Mesendoderm (in vitro differentiated cells): ENCODE results near the gene CHADL.

Experiments used
- DNase-seq: peaks from one replicate; pipeline ENCODE4 v3.0.0; 2013
- H2AK5ac ChIP-seq: 2 replicates; pipeline ENCODE4 v1.6.1; 2013; ENCODE audit warnings: low read length, inconsistent platforms
- H2BK120ac ChIP-seq: 2 replicates; pipeline ENCODE4 v1.6.1; 2013; ENCODE audit warnings: low read depth, mild to moderate bottlenecking, low read length, moderate library complexity, mixed read lengths
- H2BK15ac ChIP-seq: replicated peaks from 2 replicates; pipeline ENCODE4 v1.6.1; 2013; ENCODE audit warnings: low read depth, mild to moderate bottlenecking, moderate library complexity
- H2BK5ac ChIP-seq: 2 replicates; pipeline ENCODE4 v1.6.1; 2013; ENCODE audit warnings: low read length, inconsistent platforms
- H3K18ac ChIP-seq: 2 replicates; pipeline ENCODE4 v1.6.1; 2013; ENCODE audit warnings: mild to moderate bottlenecking, low read length, mixed read lengths
- H3K23ac ChIP-seq: one replicate; pipeline ENCODE4 v1.6.1; 2013; ENCODE audit warnings: low read length
- H3K27ac ChIP-seq: 2 replicates; pipeline ENCODE4 v1.5.1; 2013; ENCODE audit warnings: low read depth, mild to moderate bottlenecking, inconsistent platforms, low read length, moderate library complexity
- H3K27me3 ChIP-seq: 2 replicates; pipeline ENCODE4 v1.6.1; 2013; ENCODE audit warnings: low read length, control low read depth, mild to moderate bottlenecking, inconsistent platforms; ENCODE audit not compliant: insufficient read depth, poor library complexity
- H3K36me3 ChIP-seq: 2 replicates; pipeline ENCODE4 v1.6.1; 2013; ENCODE audit warnings: low read length, inconsistent platforms; ENCODE audit not compliant: control insufficient read depth, insufficient read depth
- H3K4ac ChIP-seq: one replicate; pipeline ENCODE4 v1.6.1; 2013; ENCODE audit warnings: low read depth, mild to moderate bottlenecking, low read length, moderate library complexity
- H3K4me1 ChIP-seq: 2 replicates; pipeline ENCODE4 v1.6.1; 2013; ENCODE audit warnings: low read depth, low read length, inconsistent platforms; ENCODE audit not compliant: control insufficient read depth
- H3K4me2 ChIP-seq: 2 replicates; pipeline ENCODE4 v1.6.1; 2013; ENCODE audit warnings: low read length
- H3K4me3 ChIP-seq: 2 replicates; pipeline ENCODE4 v1.5.1; 2013; ENCODE audit warnings: mild to moderate bottlenecking, low read length
- H3K56ac ChIP-seq: one replicate; pipeline ENCODE4 v1.6.1; 2013; ENCODE audit warnings: low read length
- H3K79me1 ChIP-seq: 2 replicates; pipeline ENCODE4 v1.6.1; 2013; ENCODE audit warnings: low read length, inconsistent platforms
- H3K79me2 ChIP-seq: 2 replicates; pipeline ENCODE4 v1.6.1; 2013; ENCODE audit warnings: mild to moderate bottlenecking, low read length; ENCODE audit not compliant: control insufficient read depth, insufficient read depth
- H3K9ac ChIP-seq: 2 replicates; pipeline ENCODE4 v1.6.1; 2013; ENCODE audit warnings: low read length, inconsistent platforms
- H4K5ac ChIP-seq: one replicate; pipeline ENCODE4 v1.6.1; 2013; ENCODE audit warnings: low read length
- H4K8ac ChIP-seq: one replicate; pipeline ENCODE4 v1.6.1; 2013; ENCODE audit warnings: low read depth, mild to moderate bottlenecking, control low read depth, low read length, moderate library complexity
- WGBS: extraction: QIAGEN DNeasy Blood & Tissue Kit; methylation state at CpG from one replicate; pipeline ENCODE4 v1.1.7; 2013; ENCODE audit warnings: low lambda C conversion rate, missing lambda C conversion rate; ENCODE audit not compliant: insufficient coverage; ENCODE audit errors: extremely low coverage; 5-methylcytosine and 5-hydroxymethylcytosine counted together

Gene CHADL

DNA sequence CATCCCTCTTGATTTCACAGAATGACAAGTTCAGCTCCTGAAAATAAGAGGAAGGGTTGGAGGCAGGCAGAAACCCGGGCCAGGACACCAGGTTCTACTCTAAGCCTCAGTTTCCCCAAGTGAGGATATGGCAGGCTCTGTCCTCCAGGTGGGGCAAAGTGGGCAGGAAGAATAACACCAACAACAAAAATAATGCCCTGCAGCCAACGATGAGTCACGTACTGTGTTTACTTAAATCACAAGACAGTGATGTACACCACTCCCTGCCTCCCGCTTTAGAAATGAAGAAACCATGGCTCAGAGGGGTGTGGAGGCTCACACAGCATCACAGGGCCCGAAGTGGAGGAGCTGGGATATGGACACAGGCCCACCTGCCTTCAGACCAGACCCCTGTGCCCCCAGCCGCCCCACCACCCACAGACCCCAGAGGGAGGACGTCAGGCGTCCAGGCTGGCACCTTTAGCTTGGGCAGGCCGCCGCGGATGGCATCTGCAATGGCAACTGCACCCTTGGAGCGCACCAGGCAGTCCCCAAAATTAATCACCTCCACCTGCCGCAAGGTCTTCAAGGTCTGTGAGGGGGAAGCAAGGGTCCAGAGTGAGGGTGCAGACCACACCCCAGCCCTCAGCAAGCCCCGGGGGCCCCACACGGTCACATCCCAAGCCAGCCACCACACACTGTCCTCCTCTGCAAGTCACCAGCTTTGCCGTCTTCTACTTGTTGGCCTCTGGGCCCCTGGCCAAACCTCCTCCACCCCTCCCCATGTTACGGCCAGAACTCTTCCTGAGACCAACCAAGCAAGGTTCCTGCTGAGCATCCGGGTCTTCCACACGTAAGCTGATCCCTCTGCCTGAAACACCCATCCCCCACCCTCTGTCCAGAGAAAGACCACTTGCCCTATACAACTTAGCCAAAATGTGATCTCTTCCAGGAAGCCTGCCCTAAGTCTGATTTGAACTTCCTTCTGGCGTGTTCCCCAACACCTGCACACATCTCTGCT lies 15.8 kb upstream of the CHADL start:
- Histone ChIP-seq H2AK5ac (no peak overlapping the region), H4K8ac (no peak overlapping the region), H2BK5ac (no peak overlapping the region), H3K9ac (no peak overlapping the region), H3K4me2 (no peak overlapping the region), H3K4me3 (no peak overlapping the region), H3K4me1 (peaks cover 2% of the 10 kb centered on the region), H3K27me3 (no peaks in the 10 kb centered on the region), H2BK120ac (no peak overlapping the region), H4K5ac (no peak overlapping the region), H3K18ac (no peak overlapping the region), H3K36me3 (peaks cover 34% of the 10 kb centered on the region), H3K56ac (no peak overlapping the region), H3K27ac (no peak overlapping the region), H2BK15ac (no peak overlapping the region), H3K23ac (no peak overlapping the region), H3K79me2 (no peaks in the 10 kb centered on the region), H3K79me1 (peaks cover 2% of the 10 kb centered on the region), H3K4ac (no peak overlapping the region)
- peak; percentile 50 for DNase-seq
- WGBS = no CpG with 5 or more reads among the region's 20 CpGs

DNA sequence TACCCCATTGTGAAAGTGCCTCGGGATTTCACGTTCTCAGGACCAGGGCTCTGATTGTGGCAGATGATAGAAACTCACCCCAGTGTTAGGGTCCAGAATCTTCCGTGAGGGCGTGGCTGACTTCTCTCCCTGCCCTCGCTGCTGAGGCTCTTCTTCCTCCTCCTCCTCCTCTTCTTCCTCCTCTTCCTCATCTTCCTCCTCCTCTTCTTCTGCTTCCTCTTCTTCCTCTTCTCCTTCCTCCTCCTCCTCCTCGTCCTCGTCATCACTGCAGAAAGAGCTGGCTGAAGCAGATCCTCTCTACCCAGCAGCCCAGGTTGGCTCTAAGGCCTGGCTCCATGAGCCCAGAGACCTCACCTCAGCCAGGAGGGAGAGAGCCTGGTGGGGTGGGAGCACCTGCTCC lies 13.5 kb upstream of the CHADL start:
- H3K36me3 ChIP-seq = peaks cover 42% of the 10 kb centered on the region

DNA sequence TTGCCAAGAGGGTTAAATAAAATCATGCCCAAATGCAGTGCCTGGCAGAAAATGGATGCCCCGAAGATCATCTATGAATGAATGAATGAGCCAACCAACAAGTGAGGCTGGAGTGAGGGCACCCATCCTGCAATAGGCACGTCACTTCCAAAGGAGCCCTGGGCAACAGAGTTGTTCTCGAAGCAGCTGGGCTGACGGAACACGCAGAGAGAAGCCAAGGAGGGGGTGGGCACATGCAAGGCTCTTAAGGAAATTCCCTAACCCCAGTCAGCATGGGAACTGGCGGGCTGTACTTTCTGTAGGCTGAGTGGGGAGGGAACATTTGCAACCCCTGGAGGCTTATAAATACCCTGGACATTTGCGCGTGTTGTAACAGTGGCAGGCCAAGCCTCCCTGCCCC lies 11.6 kb upstream of the CHADL start:
- no peak overlapping the region for H3K56ac ChIP-seq
- H2BK5ac ChIP-seq = no peak overlapping the region
- no peak overlapping the region for H2BK15ac ChIP-seq
- H2AK5ac ChIP-seq = no peak overlapping the region
- no peaks in the 10 kb centered on the region for H3K79me2 ChIP-seq
- H3K79me1 ChIP-seq = no peaks in the 10 kb centered on the region
- H3K9ac ChIP-seq = no peak overlapping the region
- peaks cover 2% of the 10 kb centered on the region for H3K4me1 ChIP-seq
- H3K27ac ChIP-seq = no peak overlapping the region
- H3K4ac ChIP-seq = no peak overlapping the region
- H3K27me3 ChIP-seq = no peaks in the 10 kb centered on the region
- H2BK120ac ChIP-seq = no peak overlapping the region
- WGBS = no CpG with 5 or more reads among the region's 8 CpGs
- H3K23ac ChIP-seq = no peak overlapping the region
- peaks cover 48% of the 10 kb centered on the region for H3K36me3 ChIP-seq
- no peak overlapping the region for H4K8ac ChIP-seq
- H3K4me3 ChIP-seq = no peak overlapping the region
- no peak overlapping the region for H3K4me2 ChIP-seq
- no peak for DNase-seq
- no peak overlapping the region for H4K5ac ChIP-seq
- no peak overlapping the region for H3K18ac ChIP-seq

More for the DNA sequence above, 13.5 kb upstream of the CHADL start:
- no peak for DNase-seq
- no peak overlapping the region for H3K4ac ChIP-seq
- H4K8ac ChIP-seq = no peak overlapping the region
- H3K27ac ChIP-seq = no peak overlapping the region
- H3K4me3 ChIP-seq = no peak overlapping the region
- H3K4me2 ChIP-seq = no peak overlapping the region
- H3K79me1 ChIP-seq = peaks cover 2% of the 10 kb centered on the region
- no peak overlapping the region for H2BK120ac ChIP-seq
- no peak overlapping the region for H2BK15ac ChIP-seq
- no peak overlapping the region for H4K5ac ChIP-seq
- no peak overlapping the region for H3K23ac ChIP-seq
- no peaks in the 10 kb centered on the region for H3K79me2 ChIP-seq
- no peak overlapping the region for H3K56ac ChIP-seq
- H3K18ac ChIP-seq = no peak overlapping the region
- H3K4me1 ChIP-seq = peaks cover 2% of the 10 kb centered on the region
- H3K9ac ChIP-seq = no peak overlapping the region
- no CpG with 5 or more reads among the region's 7 CpGs for WGBS
- H3K27me3 ChIP-seq = no peaks in the 10 kb centered on the region
- no peak overlapping the region for H2BK5ac ChIP-seq
- no peak overlapping the region for H2AK5ac ChIP-seq

DNA sequence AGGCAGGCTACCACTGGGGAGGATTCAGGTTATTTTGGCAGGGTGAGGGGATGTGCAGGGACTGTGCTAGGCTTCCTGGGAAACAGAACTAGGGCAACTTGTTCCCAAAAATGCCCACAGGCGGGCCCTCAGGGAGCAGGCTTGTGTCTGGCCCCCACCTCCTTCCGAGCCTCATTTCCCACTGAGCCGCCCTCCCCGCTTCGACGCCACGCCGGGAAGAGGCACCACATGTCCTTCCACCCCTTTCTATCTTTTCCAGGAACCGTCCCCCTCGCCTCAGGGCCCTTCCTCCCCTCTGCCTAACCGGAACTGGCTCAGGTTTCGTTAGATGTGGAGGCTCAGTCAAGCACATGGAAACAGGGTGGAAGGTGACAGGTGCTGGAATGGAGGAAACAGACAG lies 9.4 kb upstream of the CHADL start:
- Histone ChIP-seq H3K27ac (no peak overlapping the region), H2BK120ac (no peak overlapping the region), H3K23ac (no peak overlapping the region), H3K4ac (no peak overlapping the region), H2BK5ac (no peak overlapping the region), H2BK15ac (no peak overlapping the region), H3K79me2 (no peaks in the 10 kb centered on the region), H3K79me1 (no peaks in the 10 kb centered on the region), H3K4me1 (no peaks in the 10 kb centered on the region), H3K27me3 (no peaks in the 10 kb centered on the region), H4K8ac (no peak overlapping the region), H3K4me2 (no peak overlapping the region), H3K9ac (no peak overlapping the region), H3K36me3 (peaks cover 46% of the 10 kb centered on the region), H3K18ac (no peak overlapping the region), H3K56ac (no peak overlapping the region), H2AK5ac (no peak overlapping the region), H3K4me3 (no peak overlapping the region), H4K5ac (no peak overlapping the region)
- WGBS = no CpG with 5 or more reads among the region's 12 CpGs
- no peak for DNase-seq

DNA sequence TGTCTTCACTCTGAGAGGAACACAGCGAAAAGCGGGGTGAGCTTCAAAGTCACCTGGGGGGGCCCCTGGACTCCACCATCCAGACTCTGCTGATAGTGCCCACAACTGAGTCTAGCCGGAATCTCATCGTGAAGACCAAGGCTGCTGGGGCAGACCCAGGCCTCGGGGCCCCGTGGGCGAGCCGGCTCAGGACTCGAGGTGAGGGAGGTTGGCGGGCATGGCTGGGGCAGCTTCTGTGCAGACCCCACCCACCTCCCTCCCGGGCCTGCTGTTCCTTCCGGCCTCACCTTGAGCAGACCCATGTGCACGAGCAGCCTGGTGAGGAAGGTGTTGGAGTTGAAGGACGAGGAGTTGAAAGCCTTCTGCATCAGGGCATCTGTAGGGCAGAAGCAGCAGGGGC lies 8.7 kb upstream of the CHADL start:
- Histone ChIP-seq H3K4me3 (no peak overlapping the region), H3K4me1 (no peaks in the 10 kb centered on the region), H3K79me2 (no peaks in the 10 kb centered on the region), H2BK15ac (no peak overlapping the region), H2AK5ac (no peak overlapping the region), H3K56ac (no peak overlapping the region), H3K23ac (no peak overlapping the region), H3K79me1 (no peaks in the 10 kb centered on the region), H2BK120ac (no peak overlapping the region), H4K8ac (no peak overlapping the region), H3K4ac (no peak overlapping the region), H2BK5ac (no peak overlapping the region), H3K9ac (no peak overlapping the region), H3K18ac (no peak overlapping the region), H3K27ac (no peak overlapping the region), H3K4me2 (no peak overlapping the region), H3K27me3 (no peaks in the 10 kb centered on the region), H4K5ac (no peak overlapping the region), H3K36me3 (peaks cover 48% of the 10 kb centered on the region)
- DNase-seq = no peak
- WGBS = no CpG with 5 or more reads among the region's 14 CpGs
